HepG2 (cell line): ENCODE results near the gene C1orf159. TPM values are rescaled to one million over a fixed set of nuclear protein-coding genes. Genes with fewer than 3 reads are reported as not detected.

Source experiments
- BRD4 ChIP-seq: sonication (generic); formaldehyde crosslinking; IDR thresholded peaks from 2 replicates; pipeline ENCODE4 v1.4.0; 2020; ENCODE audit warnings: missing genetic modification reagents
- BRF2 ChIP-seq: sonication (generic); formaldehyde crosslinking; IDR thresholded peaks from 2 replicates; pipeline ENCODE4 v1.8.1; 2022; ENCODE audit warnings: mild to moderate bottlenecking, missing genetic modification reagents
- CBX1 ChIP-seq: IDR thresholded peaks from one replicate; pipeline ENCODE4 v1.6.1; 2016; ENCODE audit warnings: antibody characterized with exemption, low read depth
- CBX2 ChIP-seq, 2 experiments: fragments of 200-600 bp in 1 of 2; sonication (generic); formaldehyde crosslinking in 1 of 2; IDR thresholded peaks; 2 replicates each; pipeline versions ENCODE4 v1.7.0 to v1.8.1; 2018 to 2022; ENCODE audit warnings: low read depth in 2 of 2, low read length in 1 of 2, mild to moderate bottlenecking in 1 of 2, missing genetic modification reagents in 1 of 2
- CENPBD1 ChIP-seq: sonication (generic); formaldehyde crosslinking; IDR thresholded peaks from 2 replicates; pipeline ENCODE4 v1.8.0; 2022; ENCODE audit warnings: missing genetic modification reagents, low read depth, mild to moderate bottlenecking, borderline replicate concordance
- IRF9 ChIP-seq: sonication (generic); formaldehyde crosslinking; IDR thresholded peaks from 2 replicates; pipeline ENCODE4 v1.8.0; 2022; ENCODE audit warnings: missing genetic modification reagents, mild to moderate bottlenecking, borderline replicate concordance
- LBX2 ChIP-seq: sonication (generic); formaldehyde crosslinking; IDR thresholded peaks from 2 replicates; pipeline ENCODE4 v1.5.0; 2020; ENCODE audit warnings: missing genetic modification reagents, mild to moderate bottlenecking, borderline replicate concordance
- MAZ ChIP-seq, 2 experiments: sonication (generic) in 1 of 2; formaldehyde crosslinking in 1 of 2; IDR thresholded peaks; 2 replicates each; pipeline versions ENCODE4 v1.5.0 to v1.6.1; 2012 to 2020; ENCODE audit warnings: low read depth in 2 of 2, mild to moderate bottlenecking in 2 of 2, borderline replicate concordance in 1 of 2, improper control_type of control experiment in 1 of 2, low read length in 1 of 2, missing genetic modification reagents in 1 of 2, moderate library complexity in 1 of 2
- MBNL3 ChIP-seq: fragments of 250-450 bp; sonication (Bioruptor Pico); conservative IDR thresholded peaks from 2 replicates; pipeline ENCODE4 v1.8.0; 2022; ENCODE audit warnings: mild to moderate bottlenecking, inconsistent platforms
- MXD1 ChIP-seq: sonication (generic); formaldehyde crosslinking; IDR thresholded peaks from 2 replicates; pipeline ENCODE4 v1.4.0; 2020; ENCODE audit warnings: mild to moderate bottlenecking, missing genetic modification reagents
- NR0B2 ChIP-seq: sonication (generic); formaldehyde crosslinking; IDR thresholded peaks from 2 replicates; pipeline ENCODE4 v1.4.0; 2020; ENCODE audit warnings: mild to moderate bottlenecking, missing genetic modification reagents
- TRAFD1 ChIP-seq: sonication (generic); formaldehyde crosslinking; IDR thresholded peaks from 2 replicates; pipeline ENCODE4 v1.5.1; 2020; ENCODE audit warnings: missing genetic modification reagents, mild to moderate bottlenecking, borderline replicate concordance
- ZFX ChIP-seq: sonication (generic); formaldehyde crosslinking; IDR thresholded peaks from 2 replicates; pipeline ENCODE4 v1.4.0; 2020; ENCODE audit warnings: mild to moderate bottlenecking, low read depth, missing genetic modification reagents, moderate library complexity
- ZNF766 ChIP-seq: sonication (generic); formaldehyde crosslinking; IDR thresholded peaks from 2 replicates; pipeline ENCODE4 v1.5.0; 2020; ENCODE audit warnings: missing genetic modification reagents, borderline replicate concordance
- ZNF770 ChIP-seq: sonication (generic); formaldehyde crosslinking; IDR thresholded peaks from 2 replicates; pipeline ENCODE4 v1.5.0; 2020; ENCODE audit warnings: mild to moderate bottlenecking, missing genetic modification reagents
- ZNF83 ChIP-seq: sonication (generic); formaldehyde crosslinking; IDR thresholded peaks from 2 replicates; pipeline ENCODE4 v1.4.0; 2020; ENCODE audit warnings: missing genetic modification reagents, mild to moderate bottlenecking, borderline replicate concordance
- polyA plus RNA-seq, 8 experiments: library from polyadenylated mRNA; depleted of rRNA in 3 of 8; stranded (reverse) in 7 of 8; unstranded in 1 of 8; fragments of >200 nt; fragmentation: Illumina TruSeq in 4 of 8; extraction: Trizol in 4 of 8; gene quantifications; 2 replicates each; pipeline versions ENCODE4 v1.2.1 to v1.2.3, GENCODE V29; 2011 to 2016; ENCODE audit warnings: low read depth in 4 of 8, missing spikeins in 1 of 8, mixed read lengths in 1 of 8; ENCODE audit not compliant: insufficient read depth in 1 of 8
- total RNA-seq, 5 experiments: library from RNA; depleted of rRNA; stranded (reverse); fragments of >200 nt; fragmentation: Illumina TruSeq; extraction: Trizol; gene quantifications; 2 replicates each; pipeline ENCODE4 v1.2.3, GENCODE V29; 2016; ENCODE audit warnings: low read depth in 1 of 5

The C1orf159 gene
- total and polyA plus RNA-seq, 2 of the 13 experiments (the other 11 are each of a cell fraction or from before 2014, with no cell fraction given): 3.8 to 6.7 TPM

- TF ChIP-seq ZNF770 (CRISPR knock-in tag): peak; percentile 86
- TF ChIP-seq LBX2 (CRISPR knock-in tag): no peak
- TF ChIP-seq BRF2 (CRISPR knock-in tag): no peak
- TF ChIP-seq ZNF83 (CRISPR knock-in tag): no peak
- peak; percentile 92 for TF ChIP-seq ZFX (CRISPR knock-in tag)
- TF ChIP-seq MBNL3: no peak
- TF ChIP-seq MXD1 (CRISPR knock-in tag): peak; percentile 71; the same call in 1 of the 2 replicates
- TF ChIP-seq CENPBD1 (CRISPR knock-in tag): no peak
- TF ChIP-seq CBX2 (IDR thresholded peaks at IDR 0.05; ENCODE audit: low read depth, low read length): no peak
- TF ChIP-seq CBX2 (CRISPR knock-in tag; IDR thresholded peaks at IDR 0.05; ENCODE audit: low read depth): no peak
- no peak for TF ChIP-seq ZNF766
- no peak for TF ChIP-seq MAZ (IDR thresholded peaks at IDR 0.05; ENCODE audit: borderline replicate concordance, low read depth, low read length)
- TF ChIP-seq MAZ (CRISPR knock-in tag; IDR thresholded peaks at IDR 0.05; ENCODE audit: low read depth): peak; percentile 52; the same call in 1 of the 2 replicates
- TF ChIP-seq NR0B2 (CRISPR knock-in tag): peak; percentile 67; the same call in 1 of the 2 replicates
- TF ChIP-seq TRAFD1: no peak
- TF ChIP-seq BRD4 (CRISPR knock-in tag): no peak
- TF ChIP-seq IRF9: peak; percentile 62; the same call in 1 of the 2 replicates
- TF ChIP-seq CBX1: no peak
Observed at GRCh38 chr1:1079408-1080121, 36.3 kb downstream of the C1orf159 start (continued).
